NT2/D1 (cell line): ENCODE data around the gene MAN1B1.

Experiments
- DNase-seq: peaks from one replicate; pipeline ENCODE4 v3.0.0-alpha.2; 2011; ENCODE audit warnings: low read depth, low spot score
- H3K27me3 ChIP-seq: 2 replicates; pipeline ENCODE4 v1.6.0; 2011; ENCODE audit warnings: mild to moderate bottlenecking; ENCODE audit not compliant: insufficient read length, insufficient read depth
- H3K36me3 ChIP-seq: 2 replicates; pipeline ENCODE4 v1.6.1; 2011; ENCODE audit warnings: mild to moderate bottlenecking, low read length, mixed read lengths; ENCODE audit not compliant: insufficient read depth, insufficient read length
- H3K4me1 ChIP-seq: 2 replicates; pipeline ENCODE4 v1.5.1; 2011; ENCODE audit not compliant: insufficient read depth, insufficient read length
- H3K4me3 ChIP-seq: 2 replicates; pipeline ENCODE4 v1.5.1; 2011; ENCODE audit warnings: low read depth; ENCODE audit not compliant: insufficient read length
- H3K9ac ChIP-seq: 2 replicates; pipeline ENCODE4 v1.6.0; 2011; ENCODE audit warnings: low read depth; ENCODE audit not compliant: insufficient read length
- H3K9me3 ChIP-seq: 2 replicates; pipeline ENCODE4 v1.5.1; 2011; ENCODE audit warnings: mild to moderate bottlenecking, low read length; ENCODE audit not compliant: insufficient read depth
- SUZ12 ChIP-seq: IDR thresholded peaks from 2 replicates; pipeline ENCODE4 v1.6.1; 2011; ENCODE audit not compliant: insufficient read length, insufficient read depth; ENCODE audit errors: extremely low read depth
- YY1 ChIP-seq: IDR thresholded peaks from 2 replicates; pipeline ENCODE4 v1.6.1; 2011; ENCODE audit not compliant: insufficient read length, insufficient read depth
- ZNF274 ChIP-seq: IDR thresholded peaks from 2 replicates; pipeline ENCODE4 v1.6.1; 2011; ENCODE audit warnings: mild to moderate bottlenecking, low read depth, low read length

The MAN1B1 gene

GRCh38 chr9:137074657-137075274, 12.0 kb upstream of the MAN1B1 start:
- H3K27me3 ChIP-seq: peaks cover 12% of the 10 kb centered on the region
- H3K36me3 ChIP-seq: peaks cover 7% of the 10 kb centered on the region
- H3K4me1 ChIP-seq: peaks cover 20% of the 10 kb centered on the region
- no peak overlapping the region for H3K9ac ChIP-seq
- no peaks in the 10 kb centered on the region for H3K9me3 ChIP-seq
- no peak overlapping the region for H3K4me3 ChIP-seq
- no peak for TF ChIP-seq SUZ12
- TF ChIP-seq ZNF274: no peak
- TF ChIP-seq YY1: no peak
- DNase-seq: no peak

- no peaks in the 10 kb centered on the region for H3K9me3 ChIP-seq
- peaks cover 20% of the 10 kb centered on the region for H3K4me1 ChIP-seq
- TF ChIP-seq ZNF274: no peak
- TF ChIP-seq YY1: peak; percentile 26
- H3K27me3 ChIP-seq: peaks cover 12% of the 10 kb centered on the region
- H3K36me3 ChIP-seq: peaks cover 13% of the 10 kb centered on the region
- H3K4me3 ChIP-seq: no peak overlapping the region
- H3K9ac ChIP-seq: no peak overlapping the region
- DNase-seq: no peak
Observed at GRCh38 chr9:137075275-137075775, 11.5 kb upstream of the MAN1B1 start.

GRCh38 chr9:137076636-137077009, 10.2 kb upstream of the MAN1B1 start:
- H3K9me3 ChIP-seq: no peaks in the 10 kb centered on the region
- peak overlapping the region; percentile 22 for H3K4me3 ChIP-seq
- peaks cover 12% of the 10 kb centered on the region for H3K27me3 ChIP-seq
- no peak for DNase-seq
- H3K36me3 ChIP-seq: peaks cover 20% of the 10 kb centered on the region
- H3K9ac ChIP-seq: peak overlapping the region; percentile 79
- no peak for TF ChIP-seq ZNF274
- no peak for TF ChIP-seq SUZ12
- no peak for TF ChIP-seq YY1
- H3K4me1 ChIP-seq: peaks cover 12% of the 10 kb centered on the region

- Histone ChIP-seq H3K4me1 (peaks cover 12% of the 10 kb centered on the region), H3K36me3 (peaks cover 26% of the 10 kb centered on the region), H3K9ac (peak within 1 kb of the TSS; percentile 90), H3K9me3 (no peaks in the 10 kb centered on the region), H3K4me3 (peak within 1 kb of the TSS; percentile 78), H3K27me3 (peaks cover 12% of the 10 kb centered on the region)
- TF ChIP-seq ZNF274: no peak
- TF ChIP-seq YY1: no peak
- no peak for DNase-seq
Observed at GRCh38 chr9:137077010-137077747, 9.6 kb upstream of the MAN1B1 start, which contains the start of gene UAP1L1. TSS of gene UAP1L1 (plus strand) at chr9:137077517. CDS start at chr9:137077533, 16 bp downstream.

- Histone ChIP-seq H3K4me1 (peaks cover 19% of the 10 kb centered on the region), H3K4me3 (peak overlapping the region; percentile 78), H3K9ac (peak overlapping the region; percentile 90), H3K9me3 (no peaks in the 10 kb centered on the region), H3K36me3 (peaks cover 35% of the 10 kb centered on the region), H3K27me3 (peaks cover 12% of the 10 kb centered on the region)
- no peak for DNase-seq
- TF ChIP-seq SUZ12 (no peak), YY1 (no peak), ZNF274 (no peak)
Observed at GRCh38 chr9:137077758-137078693, 8.8 kb upstream of the MAN1B1 start.

- no peak for DNase-seq
- no peaks in the 10 kb centered on the region for H3K9me3 ChIP-seq
- TF ChIP-seq YY1: no peak
- no peak for TF ChIP-seq SUZ12
- TF ChIP-seq ZNF274: no peak
- H3K9ac ChIP-seq: no peak overlapping the region
- H3K27me3 ChIP-seq: peaks cover 10% of the 10 kb centered on the region
- peaks cover 36% of the 10 kb centered on the region for H3K36me3 ChIP-seq
- peak overlapping the region; percentile 78 for H3K4me3 ChIP-seq
- H3K4me1 ChIP-seq: peaks cover 26% of the 10 kb centered on the region
Observed at GRCh38 chr9:137078701-137079400, 7.9 kb upstream of the MAN1B1 start.
